GM12878 (cell line): Measurements from ENCODE around the gene KCNB1. TPM values are rescaled to one million over a fixed set of nuclear protein-coding genes. Genes with fewer than 3 reads are reported as not detected.

Source experiments
- ATAC-seq: fragments of 200-7000 bp; cut with Tn5 transposase; 3 replicates; pipeline ENCODE4 v1.9.1; 2020; ENCODE audit warnings: mild to moderate bottlenecking, moderate library complexity
- BruUV-seq: library from RNA; stranded (reverse); fragments of 400-500 nt; replicated peaks from 2 replicates; lab custom pipeline; 2021; lab: Mats Ljungman, UMichigan
- CTCF ChIA-PET: fragments of 300-600 bp; sonication (Branson Sonifier 250); formaldehyde crosslinking; extraction: SDS; loops from one replicate; lab custom pipeline; 2021; ENCODE audit warnings: inconsistent platforms; lab: Yijun Ruan, JAX
- POLR2A ChIA-PET: fragments of 350-600 bp; formaldehyde crosslinking; extraction: SDS; loops from one replicate; lab custom pipeline; 2021; ENCODE audit warnings: inconsistent platforms; lab: Charles Lee
- RAD21 ChIA-PET: fragments of 300-600 bp; sonication (Branson Sonifier 250); formaldehyde crosslinking; loops from one replicate; lab custom pipeline; 2023; ENCODE audit warnings: antibody characterized with exemption; ENCODE audit not compliant: unreplicated experiment; lab: Charles Lee
- SMC1A ChIA-PET: fragments of 300-600 bp; sonication (Branson Sonifier 250); formaldehyde crosslinking; loops from one replicate; lab custom pipeline; 2023; ENCODE audit not compliant: unreplicated experiment, uncharacterized antibody; lab: Charles Lee
- DNase-seq: peaks from one replicate; pipeline ENCODE4 v3.0.0-alpha.2; 2011; ENCODE audit warnings: low read depth, low spot score
- FAIRE-seq: peaks from 3 replicates; lab custom pipeline; 2011; peaks lifted over from hg19 to GRCh38; lab: Jason Lieb, UNC
- H2AFZ ChIP-seq: 2 replicates; pipeline ENCODE4 v1.6.0; 2011; ENCODE audit warnings: low read depth, low read length, control low read depth; ENCODE audit not compliant: control insufficient read depth
- H3K27ac ChIP-seq: 2 replicates; pipeline ENCODE4 v1.5.1; 2011; ENCODE audit warnings: control low read depth; ENCODE audit not compliant: control insufficient read depth, insufficient read depth
- H3K27me3 ChIP-seq, 2 experiments: replicated peaks in 1 of 2; 2 replicates each; pipeline versions ENCODE4 v1.6.0 to v1.6.1; 2011; ENCODE audit warnings: low read length in 1 of 2; ENCODE audit not compliant: control insufficient read depth in 2 of 2, insufficient read depth in 2 of 2
- H3K36me3 ChIP-seq, 2 experiments: 2 replicates each; pipeline ENCODE4 v1.5.1; 2011; ENCODE audit warnings: low read length in 1 of 2; ENCODE audit not compliant: control insufficient read depth in 2 of 2, insufficient read depth in 2 of 2
- H3K4me1 ChIP-seq: 2 replicates; pipeline ENCODE4 v1.6.1; 2011; ENCODE audit warnings: mild to moderate bottlenecking, low read length, moderate library complexity, mixed read lengths; ENCODE audit not compliant: control insufficient read depth, insufficient read depth
- H3K4me2 ChIP-seq: 2 replicates; pipeline ENCODE4 v1.6.0; 2011; ENCODE audit warnings: control low read depth; ENCODE audit not compliant: control insufficient read depth, insufficient read depth
- H3K4me3 ChIP-seq: fragments of 200-600 bp; sonication (generic); 2 replicates; pipeline ENCODE4 v1.5.1; 2016
- H3K79me2 ChIP-seq: 2 replicates; pipeline ENCODE4 v1.6.0; 2011; ENCODE audit warnings: low read length; ENCODE audit not compliant: control insufficient read depth, insufficient read depth
- H3K9ac ChIP-seq: 2 replicates; pipeline ENCODE4 v1.8.0; 2011; ENCODE audit warnings: low read length, control low read depth, mixed read lengths; ENCODE audit not compliant: control insufficient read depth, insufficient read depth
- H3K9me3 ChIP-seq: replicated peaks from 3 replicates; pipeline ENCODE4 v1.5.1; 2011; ENCODE audit warnings: mild to moderate bottlenecking, low read length; ENCODE audit not compliant: control insufficient read depth, insufficient read depth
- H4K20me1 ChIP-seq: 2 replicates; pipeline ENCODE4 v1.6.0; 2011; ENCODE audit not compliant: control insufficient read depth, insufficient read depth
- ETV6 ChIP-seq, 2 experiments: fragments of 450-650 bp in 1 of 2; IDR thresholded peaks in 1 of 2; conservative IDR thresholded peaks in 1 of 2; 2 replicates each; pipeline ENCODE4 v1.6.1; 2014; ENCODE audit warnings: antibody characterized with exemption in 1 of 2, borderline replicate concordance in 1 of 2, low read depth in 1 of 2, mild to moderate bottlenecking in 1 of 2, moderate library complexity in 1 of 2
- GATAD2B ChIP-seq: fragments of 450-650 bp; conservative IDR thresholded peaks from 2 replicates; pipeline ENCODE4 v1.6.1; 2017; ENCODE audit warnings: low read depth, mild to moderate bottlenecking, moderate library complexity
- IKZF2 ChIP-seq, 2 experiments: fragments of 450-650 bp; IDR thresholded peaks; 2 replicates each; pipeline ENCODE4 v1.6.1; 2017; ENCODE audit warnings: mild to moderate bottlenecking in 2 of 2, moderate library complexity in 2 of 2
- NFIC ChIP-seq: IDR thresholded peaks from 2 replicates; pipeline ENCODE4 v1.6.1; 2012; ENCODE audit warnings: low read depth, mild to moderate bottlenecking, inconsistent platforms, low read length, moderate library complexity
- POLR2AphosphoS2 ChIP-seq: IDR thresholded peaks from 2 replicates; pipeline ENCODE4 v1.6.1; 2011; ENCODE audit warnings: low read depth, mild to moderate bottlenecking, low read length, improper control_type of control experiment, moderate library complexity
- TARDBP ChIP-seq: IDR thresholded peaks from 2 replicates; pipeline ENCODE4 v1.6.1; 2016; ENCODE audit warnings: borderline replicate concordance
- WGBS: methylation state at CpG from one replicate; pipeline ENCODE4 v1.1.6; 2016; ENCODE audit warnings: low lambda C conversion rate; ENCODE audit not compliant: insufficient replicate concordance, insufficient coverage; ENCODE audit errors: missing lambda C conversion rate; 5-methylcytosine and 5-hydroxymethylcytosine counted together
- in situ Hi-C: fragments of 300-500 bp; cut with MboI; formaldehyde crosslinking; loops from 9 replicates; pipeline ENCODE4 v1.14.3; 2018; ENCODE audit warnings: mixed read lengths
- intact Hi-C: fragments of 100-400 bp; cut with micrococcal nuclease; formaldehyde crosslinking; loops from one replicate; pipeline ENCODE4 v1.14.2; 2022; ENCODE audit not compliant: unreplicated experiment
- polyA plus RNA-seq, 11 experiments: library from polyadenylated mRNA; depleted of rRNA in 4 of 11; unstranded in 6 of 11; stranded (reverse) in 5 of 11; fragments of >200 nt; fragmentation: Nextera tagmentation in 4 of 11; fragmentation: Illumina TruSeq in 1 of 11; extraction: Ambion mirVana in 4 of 11; extraction: Trizol in 1 of 11; gene quantifications; 1 replicate in 1 of 11; 2 replicates in 10 of 11; pipeline versions ENCODE4 v1.2.1 to v1.2.3, GENCODE V29; 2011 to 2016; ENCODE audit warnings: inconsistent platforms in 2 of 11, missing spikeins in 2 of 11, low read depth in 1 of 11
- total RNA-seq, 4 experiments: library from RNA; depleted of rRNA in 3 of 4; stranded (reverse); fragments of >200 nt in 3 of 4; fragmentation: Illumina TruSeq in 1 of 4; extraction: Trizol in 1 of 4; gene quantifications; 2 replicates each; pipeline versions ENCODE4 v1.2.1 to v1.2.3, GENCODE V29; 2013 to 2021

The KCNB1 gene
- total and polyA plus RNA-seq, 10 of the 15 experiments (the other 5 are each of a cell fraction or from before 2014, with no cell fraction given), result 0.02 to 0.08 (median 0.03) TPM; not detected in 7

- TF ChIP-seq ETV6 (conservative IDR thresholded peaks at IDR 0.05 in 1 of 2, IDR thresholded peaks at IDR 0.05 in 1 of 2; ENCODE audit: borderline replicate concordance in 1 of 2, low read depth in 1 of 2) (no peak), IKZF2 (IDR thresholded peaks at IDR 0.05) (no peak), TARDBP (no peak), GATAD2B (no peak), NFIC (no peak)
These were observed 6.5 kb downstream of the KCNB1 start (continued) for GRCh38 chr20:49476016-49476355.

GRCh38 chr20:49475292-49476015 is 7.0 kb downstream of the KCNB1 start:
- no peak overlapping the region for H3K9ac ChIP-seq
- no peak overlapping the region for H3K4me3 ChIP-seq
- H3K79me2 ChIP-seq, result no peaks in the 10 kb centered on the region
- no peaks in the 10 kb centered on the region for H3K4me1 ChIP-seq
- POLR2A ChIA-PET, result no interaction called here
- H3K27me3 ChIP-seq, result peaks cover 0 to 5% of the 10 kb centered on the region in 2 experiments
- BruUV-seq, result no TSS peak
- SMC1A ChIA-PET, result no interaction called here
- H3K9me3 ChIP-seq, result no peaks in the 10 kb centered on the region
- CTCF ChIA-PET, result no interaction called here
- no peaks in the 10 kb centered on the region for H4K20me1 ChIP-seq
- in situ Hi-C loops, result no loop called here
- FAIRE-seq (no peak), ATAC-seq (no peak), DNase-seq (no peak)
- no peak overlapping the region for H3K4me2 ChIP-seq
- H2AFZ ChIP-seq, result no peak overlapping the region
- no peak for TF ChIP-seq POLR2AphosphoS2
- WGBS, result 37% methylated on average over 6 of the region's 6 CpGs
- H3K36me3 ChIP-seq, result no peaks in the 10 kb centered on the region
- no peak overlapping the region for H3K27ac ChIP-seq
- intact Hi-C loops, result no loop called here
- RAD21 ChIA-PET, result no interaction called here
